DMS153 treated with DMSO at 0.1 percent for 48 hours (cell line): Measurements from ENCODE around the gene S100A6.
"Not testable (repeated sequence)": the region's sequence is repeated elsewhere in the genome, so short reads cannot be mapped to it uniquely, and the experiment has no call there.

ENCODE experiments used
- DNase-seq: peaks from one replicate; lab custom pipeline; 2025; ENCODE audit not compliant: unreplicated experiment; lab: John Stamatoyannopoulos, UW

The S100A6 gene

DNA sequence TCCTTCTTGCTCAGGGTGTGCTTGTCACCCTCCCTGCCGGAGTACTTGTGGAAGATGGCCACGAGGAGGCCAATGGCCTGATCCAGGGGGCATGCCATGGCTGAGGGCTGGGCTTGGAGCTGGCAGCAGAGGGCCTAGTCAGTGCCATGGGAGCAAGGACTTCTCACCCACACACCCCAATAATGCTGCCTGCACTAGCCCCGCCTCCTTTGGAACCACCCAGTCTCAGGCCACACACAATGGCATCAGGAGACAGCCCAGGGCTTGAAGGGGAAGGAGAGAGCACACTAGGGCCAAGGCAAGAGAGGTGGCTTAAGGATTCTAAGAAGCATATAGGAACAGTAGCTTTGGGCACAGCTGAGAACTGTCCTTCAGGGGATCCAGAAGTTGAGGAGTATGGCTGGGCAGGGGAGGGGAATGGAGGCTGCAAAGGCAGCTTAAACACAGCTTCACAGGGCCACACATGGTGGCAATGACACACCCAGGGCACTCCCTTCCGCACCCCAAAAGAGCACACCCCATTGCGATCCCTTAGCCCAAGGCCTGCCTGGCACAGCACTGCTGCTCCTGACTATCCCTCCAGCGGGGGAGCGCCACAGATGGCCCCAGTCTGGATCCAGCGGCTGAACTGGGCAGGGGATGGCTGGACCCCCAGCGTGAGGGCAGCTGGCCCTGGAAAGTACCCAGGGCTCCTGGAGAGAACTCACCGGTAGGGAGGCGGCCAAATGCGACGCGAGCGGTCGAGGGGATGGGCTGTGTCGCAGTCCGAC lies at the start of gene S100A6:
S100A6 (minus strand) TSS at position 750 of the 770 bp plus-strand sequence; CDS start at position 98, 652 bp downstream.
- no peak for DNase-seq

DNA sequence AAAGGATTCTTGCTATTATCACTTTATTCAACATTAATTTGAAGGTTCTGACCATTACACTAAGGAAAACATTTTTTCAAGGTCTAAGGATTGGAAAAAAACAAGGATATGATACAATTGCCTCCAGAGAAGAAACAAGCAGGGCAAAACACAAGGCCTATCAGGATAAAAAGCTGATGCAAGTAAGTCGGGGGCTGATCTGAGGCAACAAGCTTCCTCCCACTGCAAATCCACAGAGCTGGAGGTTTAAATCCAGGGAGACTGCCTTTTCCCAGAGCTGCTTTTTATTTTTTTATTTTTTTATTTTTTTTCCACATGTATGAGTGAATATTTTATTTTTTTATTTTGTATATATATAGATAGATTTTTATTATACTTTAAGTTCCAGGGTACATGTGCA lies 49.2 kb upstream of the S100A6 start:
- no peak for DNase-seq

DNA sequence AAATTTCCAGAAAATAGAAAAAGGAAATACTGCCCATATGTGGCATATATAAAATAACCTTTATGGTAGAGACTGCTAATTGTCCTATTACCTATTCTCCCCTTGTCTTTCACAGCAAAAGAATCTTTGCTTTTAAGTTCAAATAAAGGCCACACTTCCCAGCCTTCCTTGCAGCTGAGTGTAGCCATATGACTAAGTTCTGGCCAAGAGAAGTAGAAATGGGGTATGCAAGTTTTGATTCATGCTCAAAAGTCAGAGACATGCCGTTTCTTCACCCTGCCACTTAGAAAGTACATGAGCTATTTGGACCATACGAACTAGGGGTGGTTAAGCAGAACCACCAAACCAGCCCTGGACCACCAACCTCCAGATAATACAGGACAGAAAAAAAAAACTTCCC lies 48.2 kb upstream of the S100A6 start:
- DNase-seq, result no peak

GRCh38 chr1:153583514-153583913 lies 47.7 kb upstream of the S100A6 start:
- not testable (repeated sequence) for DNase-seq

DNA sequence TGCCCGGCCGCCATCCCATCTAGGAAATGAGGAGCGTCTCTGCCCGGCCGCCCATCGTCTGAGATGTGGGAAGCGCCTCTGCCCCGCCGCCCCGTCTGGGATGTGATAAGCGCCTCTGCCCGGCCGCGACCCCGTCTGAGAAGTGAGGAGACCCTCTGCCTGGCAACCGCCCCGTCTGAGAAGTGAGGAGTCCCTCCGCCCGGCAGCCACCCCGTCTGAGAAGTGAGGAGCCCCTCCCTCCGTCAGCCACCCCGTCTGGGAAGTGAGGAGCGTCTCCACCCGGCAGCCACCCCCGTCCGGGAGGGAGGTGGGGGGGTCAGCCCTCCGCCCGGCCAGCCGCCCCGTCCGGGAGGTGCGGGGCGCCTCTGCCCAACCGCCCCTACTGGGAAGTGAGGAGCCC lies 47.0 kb upstream of the S100A6 start:
- DNase-seq, result not testable (repeated sequence)

DNA sequence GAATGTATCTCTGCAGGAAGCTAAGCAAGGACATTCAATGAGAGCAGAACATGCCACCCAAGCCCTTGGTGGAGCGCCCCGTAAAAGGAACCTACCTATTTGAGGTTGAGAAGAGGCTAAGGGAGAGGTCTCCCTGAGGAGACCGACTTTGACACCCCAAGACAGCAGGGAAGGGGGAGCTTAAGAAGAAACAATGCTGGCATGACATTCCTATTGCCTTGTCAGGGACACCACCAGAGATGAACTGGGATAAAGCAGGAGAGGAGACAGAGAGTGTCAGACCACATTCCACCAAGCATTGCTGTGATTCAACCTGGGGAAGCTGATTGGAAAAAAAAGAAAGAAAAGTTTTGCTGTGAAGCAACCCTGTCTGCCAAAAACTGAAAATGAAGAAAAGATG lies 43.1 kb upstream of the S100A6 start:
- no peak for DNase-seq

GRCh38 chr1:153578490-153578889 lies 42.7 kb upstream of the S100A6 start:
- no peak for DNase-seq

- no peak for DNase-seq
Observed at GRCh38 chr1:153577624-153578051, 41.8 kb upstream of the S100A6 start.

DNA sequence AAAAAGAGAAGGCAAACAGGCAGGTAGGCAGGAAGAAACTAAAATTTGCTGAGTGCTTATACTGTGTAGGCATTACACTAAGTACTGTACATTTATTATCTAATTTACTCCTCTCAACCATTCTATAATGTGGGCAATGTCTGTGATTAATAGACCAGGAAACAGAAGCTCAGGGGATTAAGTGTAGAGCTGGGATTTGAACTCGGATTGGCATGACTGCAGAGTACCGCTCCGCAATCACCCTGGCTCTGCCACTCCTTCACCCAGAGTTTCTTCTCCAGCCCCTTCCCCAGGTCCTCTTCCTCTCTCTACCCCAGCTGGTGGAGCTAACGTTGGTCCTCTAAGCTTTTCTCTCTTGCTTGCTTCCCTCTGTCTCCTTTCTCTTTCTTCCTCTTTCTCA lies 41.3 kb upstream of the S100A6 start:
- DNase-seq, result no peak

DNA sequence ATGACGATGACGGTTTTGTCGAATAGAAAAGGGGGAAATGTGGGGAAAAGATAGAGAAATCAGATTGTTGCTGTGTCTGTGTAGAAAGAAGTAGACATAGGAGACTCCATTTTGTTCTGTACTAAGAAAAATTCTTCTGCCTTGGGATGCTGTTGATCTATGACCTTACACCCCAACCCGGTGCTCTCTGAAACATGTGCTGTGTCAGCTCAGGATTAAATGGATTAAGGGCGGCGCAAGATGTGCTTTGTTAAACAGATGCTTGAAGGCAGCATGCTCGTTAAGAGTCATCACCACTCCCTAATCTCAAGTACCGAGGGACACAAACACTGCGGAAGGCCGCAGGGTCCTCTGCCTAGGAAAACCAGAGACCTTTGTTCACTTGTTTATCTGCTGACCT lies 39.7 kb upstream of the S100A6 start:
- DNase-seq, result not testable (repeated sequence)

- DNase-seq, result not testable (repeated sequence)
Observed at GRCh38 chr1:153575081-153575491, 39.3 kb upstream of the S100A6 start.

- no peak for DNase-seq
Observed at GRCh38 chr1:153573351-153573750, 37.6 kb upstream of the S100A6 start.

DNA sequence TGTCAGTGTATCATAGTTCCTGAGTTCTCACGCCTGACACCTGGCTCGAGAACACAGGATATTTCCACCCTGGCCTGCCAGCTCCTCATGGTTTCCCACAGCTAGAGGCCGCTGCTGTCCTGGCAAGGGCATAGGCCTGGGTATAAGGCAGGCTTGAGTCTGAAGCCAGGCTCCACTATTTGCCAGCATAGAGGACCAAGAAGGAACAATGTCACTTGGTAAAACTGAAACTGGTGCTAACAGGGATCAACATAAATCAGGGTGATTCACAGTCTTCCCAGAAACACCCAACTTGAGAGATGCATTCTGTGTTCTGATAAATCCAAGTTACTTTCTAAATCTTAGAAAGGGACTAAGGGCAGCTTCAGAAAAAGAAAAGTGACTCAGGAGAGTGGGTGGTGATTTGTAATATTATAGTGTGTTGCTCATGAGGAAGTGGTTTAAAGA lies 36.8 kb upstream of the S100A6 start:
- peak; percentile 86 for DNase-seq

GRCh38 chr1:153571706-153572105 lies 35.9 kb upstream of the S100A6 start:
- DNase-seq, result no peak

- no peak for DNase-seq
Observed at GRCh38 chr1:153570874-153571273, 35.1 kb upstream of the S100A6 start.

DNA sequence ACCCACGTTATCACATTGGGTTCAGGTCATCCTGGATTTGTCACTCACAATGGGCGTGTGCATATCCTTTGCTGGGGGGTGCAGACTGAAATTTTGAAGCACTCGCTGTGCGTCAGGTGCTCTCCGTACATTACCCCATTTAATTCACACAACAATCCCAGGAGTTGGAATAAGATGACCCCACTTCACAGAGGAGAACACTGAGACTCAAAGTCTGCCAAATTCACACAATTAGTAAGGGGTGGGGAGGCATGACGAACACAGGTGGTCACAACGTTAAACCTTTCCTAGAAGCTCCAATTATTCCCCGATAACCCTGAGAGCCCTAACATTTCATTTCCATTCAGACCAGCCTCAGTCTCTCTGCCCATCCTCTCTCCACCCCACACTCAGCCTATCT lies 33.7 kb upstream of the S100A6 start:
- no peak for DNase-seq

DNA sequence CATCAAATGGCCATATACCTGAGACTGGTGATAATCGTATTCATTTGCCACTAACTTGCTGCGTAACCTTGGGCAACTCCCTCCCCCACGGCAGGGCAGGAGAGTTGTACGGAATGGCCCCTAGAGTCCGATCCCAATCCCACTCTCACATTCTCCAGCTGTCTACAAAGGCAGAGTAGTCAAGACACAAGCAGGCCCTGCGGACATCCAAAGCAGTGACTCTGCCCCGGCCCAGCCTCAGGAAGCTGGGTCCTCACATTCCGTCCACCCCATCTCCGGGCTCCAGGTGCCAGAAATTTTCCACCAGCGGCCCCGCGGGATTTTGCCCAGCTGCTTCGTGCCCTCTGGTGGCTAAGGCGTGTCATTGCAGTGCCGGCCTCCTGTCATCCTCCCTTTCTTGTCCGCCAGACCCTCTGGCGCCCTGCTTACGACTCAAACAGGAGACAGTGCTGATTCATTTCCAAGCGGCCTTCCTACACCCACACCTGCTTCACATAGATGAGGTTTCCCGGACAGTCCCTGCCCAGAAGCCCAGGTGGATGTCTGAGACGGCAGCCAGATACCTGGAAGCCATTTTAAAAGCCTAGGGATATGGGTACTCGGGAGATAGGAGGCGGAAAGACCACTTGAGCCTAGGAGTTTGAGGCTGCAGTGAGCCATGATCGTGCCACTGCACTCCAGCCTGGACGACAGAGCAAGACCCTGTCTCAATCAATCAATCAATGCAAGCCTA lies 32.7 kb upstream of the S100A6 start:
- DNase-seq, result peak; percentile 99

DNA sequence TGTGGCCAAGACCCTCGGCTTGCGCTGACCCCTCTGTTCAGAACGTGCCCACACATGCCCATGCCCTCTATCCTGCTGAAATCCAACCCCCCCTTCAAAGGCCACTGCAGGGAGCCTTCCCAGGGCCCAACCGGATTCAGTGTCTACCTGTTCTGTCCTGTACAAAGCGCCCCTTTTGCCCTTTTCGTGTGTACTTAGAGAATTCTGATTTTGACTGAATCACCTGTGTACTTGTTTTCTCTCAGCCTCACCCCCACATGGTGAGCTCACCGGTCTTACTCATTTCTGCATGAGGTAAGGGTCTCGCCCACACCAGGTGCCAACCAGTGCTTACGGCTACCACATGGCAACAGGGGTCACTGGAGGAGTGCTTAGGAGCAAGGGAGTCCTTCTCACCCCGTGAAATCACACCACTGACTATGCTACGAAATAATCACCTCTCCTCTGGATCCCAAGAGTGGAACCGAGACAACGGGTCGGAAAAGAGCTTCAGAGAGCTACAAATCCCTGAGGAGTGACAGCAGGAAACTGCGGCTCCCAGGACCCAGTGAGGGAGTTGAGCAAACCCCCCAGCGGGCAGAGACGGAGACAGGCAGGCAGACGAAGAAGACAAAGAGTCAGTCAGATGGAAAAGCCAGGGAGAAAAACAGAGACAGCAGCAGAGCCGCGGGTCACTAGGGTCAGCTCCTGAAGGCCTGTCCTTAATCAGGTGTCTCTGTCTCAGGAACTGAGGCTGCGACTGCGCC lies 32.0 kb upstream of the S100A6 start:
- peak; percentile 79 for DNase-seq

- DNase-seq, result peak; percentile 96
Observed at GRCh38 chr1:153566414-153567371, 30.9 kb upstream of the S100A6 start.
